Measurements from ENCODE around the gene STK32A. TPM values are rescaled to one million over a fixed set of nuclear protein-coding genes. Genes with fewer than 3 reads are reported as not detected.

The STK32A gene
- total RNA-seq, 1 experiment from 2014 or later, result not detected

- no peak for DNase-seq (ENCODE audit: low spot score)
These were observed 13.7 kb downstream of the STK32A start for GRCh38 chr5:147248561-147248960.

GRCh38 chr5:147259837-147260236, 25.0 kb downstream of the STK32A start:
- DNase-seq (ENCODE audit: low spot score), result no peak

- no peak for DNase-seq (ENCODE audit: low spot score)
These were observed 32.4 kb downstream of the STK32A start for GRCh38 chr5:147267082-147267832.

- no peak for DNase-seq (ENCODE audit: low spot score)
These were observed 41.7 kb downstream of the STK32A start for GRCh38 chr5:147276497-147276896.

- no peak for DNase-seq (ENCODE audit: low spot score)
These were observed 51.5 kb downstream of the STK32A start for GRCh38 chr5:147286296-147286695.

- no peak for DNase-seq (ENCODE audit: low spot score)
These were observed 52.3 kb downstream of the STK32A start for GRCh38 chr5:147287110-147287509.

GRCh38 chr5:147290261-147290660, 55.4 kb downstream of the STK32A start:
- DNase-seq (ENCODE audit: low spot score), result no peak

- DNase-seq (ENCODE audit: low spot score), result no peak
These were observed 68.4 kb downstream of the STK32A start for GRCh38 chr5:147303251-147303650.

- DNase-seq (ENCODE audit: low spot score), result peak; percentile 19
These were observed 69.2 kb downstream of the STK32A start for GRCh38 chr5:147303976-147304375.

GRCh38 chr5:147305147-147305546, 70.3 kb downstream of the STK32A start:
- no peak for DNase-seq (ENCODE audit: low spot score)

- no peak for DNase-seq (ENCODE audit: low spot score)
These were observed 71.5 kb downstream of the STK32A start for GRCh38 chr5:147306351-147306750.

GRCh38 chr5:147307170-147307569, 72.3 kb downstream of the STK32A start:
- no peak for DNase-seq (ENCODE audit: low spot score)

- DNase-seq (ENCODE audit: low spot score), result no peak
These were observed 74.8 kb downstream of the STK32A start for GRCh38 chr5:147309621-147310020.

- DNase-seq (ENCODE audit: low spot score), result peak; percentile 91
These were observed 75.4 kb downstream of the STK32A start for GRCh38 chr5:147310059-147310704.

- DNase-seq (ENCODE audit: low spot score), result no peak
These were observed 83.3 kb downstream of the STK32A start for GRCh38 chr5:147317978-147318684.

GRCh38 chr5:147321569-147321968, 86.7 kb downstream of the STK32A start:
- no peak for DNase-seq (ENCODE audit: low spot score)

GRCh38 chr5:147327421-147327820, 92.6 kb downstream of the STK32A start:
- no peak for DNase-seq (ENCODE audit: low spot score)

- no peak for DNase-seq (ENCODE audit: low spot score)
These were observed 93.1 kb downstream of the STK32A start for GRCh38 chr5:147327905-147328304.

- no peak for DNase-seq (ENCODE audit: low spot score)
These were observed 97.8 kb downstream of the STK32A start for GRCh38 chr5:147332658-147333057.

GRCh38 chr5:147336876-147337275, 102.0 kb downstream of the STK32A start:
- no peak for DNase-seq (ENCODE audit: low spot score)

GRCh38 chr5:147339313-147339712, 104.5 kb downstream of the STK32A start:
- DNase-seq (ENCODE audit: low spot score), result peak; percentile 6

- DNase-seq (ENCODE audit: low spot score), result no peak
These were observed 106.1 kb downstream of the STK32A start for GRCh38 chr5:147340941-147341340.

- DNase-seq (ENCODE audit: low spot score), result no peak
These were observed 106.5 kb downstream of the STK32A start for GRCh38 chr5:147341345-147341744.
